Measurements from ENCODE around the gene SOD2. TPM values are rescaled to one million over a fixed set of nuclear protein-coding genes. Genes with fewer than 3 reads are reported as not detected.
"Not testable (repeated sequence)": the region's sequence is repeated elsewhere in the genome, so short reads cannot be mapped to it uniquely, and the experiment has no call there.

Gene SOD2
- total RNA-seq, 1 donor from 2014 or later: 41.3 TPM

GRCh38 chr6:159716247-159717096 lies 23.4 kb upstream of the SOD2 start:
- H3K9me3 Mint-ChIP-seq (ENCODE audit: unreplicated experiment): no peaks in the 10 kb centered on the region
- no peak for DNase-seq (ENCODE audit: low spot score)

GRCh38 chr6:159715605-159716004 lies 22.6 kb upstream of the SOD2 start:
- no peaks in the 10 kb centered on the region for H3K9me3 Mint-ChIP-seq (ENCODE audit: unreplicated experiment)
- H3K4me1 Mint-ChIP-seq (ENCODE audit: unreplicated experiment): peaks cover 7% of the 10 kb centered on the region
- peaks cover 2% of the 10 kb centered on the region for H3K27me3 Mint-ChIP-seq (ENCODE audit: unreplicated experiment)
- no peak for TF ChIP-seq CTCF (IDR thresholded peaks at IDR 0.05; ENCODE audit: unreplicated experiment)
- H3K27ac Mint-ChIP-seq (ENCODE audit: unreplicated experiment): no peak overlapping the region
- H3K36me3 Mint-ChIP-seq (ENCODE audit: low read depth, unreplicated experiment): no peaks in the 10 kb centered on the region
- H3K4me3 Mint-ChIP-seq (ENCODE audit: unreplicated experiment): no peak overlapping the region
- no peak for DNase-seq (ENCODE audit: low spot score)

More at GRCh38 chr6:159716247-159717096, 23.4 kb upstream of the SOD2 start:
- H3K27me3 Mint-ChIP-seq (ENCODE audit: unreplicated experiment): peaks cover 2% of the 10 kb centered on the region
- H3K36me3 Mint-ChIP-seq (ENCODE audit: low read depth, unreplicated experiment): no peaks in the 10 kb centered on the region
- H3K4me3 Mint-ChIP-seq (ENCODE audit: unreplicated experiment): no peak overlapping the region
- peaks cover 7% of the 10 kb centered on the region for H3K4me1 Mint-ChIP-seq (ENCODE audit: unreplicated experiment)
- TF ChIP-seq CTCF (IDR thresholded peaks at IDR 0.05; ENCODE audit: unreplicated experiment): no peak
- no peak overlapping the region for H3K27ac Mint-ChIP-seq (ENCODE audit: unreplicated experiment)

GRCh38 chr6:159715166-159715565 lies 22.1 kb upstream of the SOD2 start:
- no peaks in the 10 kb centered on the region for H3K9me3 Mint-ChIP-seq (ENCODE audit: unreplicated experiment)
- H3K4me1 Mint-ChIP-seq (ENCODE audit: unreplicated experiment): peaks cover 7% of the 10 kb centered on the region

GRCh38 chr6:159714404-159714803 lies 21.4 kb upstream of the SOD2 start:
- Mint-ChIP-seq H3K9me3 (ENCODE audit: unreplicated experiment) (no peaks in the 10 kb centered on the region), H3K4me3 (ENCODE audit: unreplicated experiment) (no peak overlapping the region), H3K4me1 (ENCODE audit: unreplicated experiment) (peaks cover 7% of the 10 kb centered on the region), H3K36me3 (ENCODE audit: low read depth, unreplicated experiment) (no peaks in the 10 kb centered on the region), H3K27ac (ENCODE audit: unreplicated experiment) (no peak overlapping the region), H3K27me3 (ENCODE audit: unreplicated experiment) (peaks cover 2% of the 10 kb centered on the region)
- no peak for TF ChIP-seq CTCF (IDR thresholded peaks at IDR 0.05; ENCODE audit: unreplicated experiment)
- no peak for DNase-seq (ENCODE audit: low spot score)

More at GRCh38 chr6:159715166-159715565, 22.1 kb upstream of the SOD2 start:
- no peak overlapping the region for H3K4me3 Mint-ChIP-seq (ENCODE audit: unreplicated experiment)
- no peak for DNase-seq (ENCODE audit: low spot score)
- H3K27me3 Mint-ChIP-seq (ENCODE audit: unreplicated experiment): peaks cover 2% of the 10 kb centered on the region
- TF ChIP-seq CTCF (IDR thresholded peaks at IDR 0.05; ENCODE audit: unreplicated experiment): no peak
- no peak overlapping the region for H3K27ac Mint-ChIP-seq (ENCODE audit: unreplicated experiment)
- no peaks in the 10 kb centered on the region for H3K36me3 Mint-ChIP-seq (ENCODE audit: low read depth, unreplicated experiment)

GRCh38 chr6:159713984-159714383 lies 20.9 kb upstream of the SOD2 start:
- peaks cover 7% of the 10 kb centered on the region for H3K4me1 Mint-ChIP-seq (ENCODE audit: unreplicated experiment)
- TF ChIP-seq CTCF (IDR thresholded peaks at IDR 0.05; ENCODE audit: unreplicated experiment): no peak
- peaks cover 2% of the 10 kb centered on the region for H3K27me3 Mint-ChIP-seq (ENCODE audit: unreplicated experiment)
- no peak for DNase-seq (ENCODE audit: low spot score)
- no peak overlapping the region for H3K27ac Mint-ChIP-seq (ENCODE audit: unreplicated experiment)
- H3K36me3 Mint-ChIP-seq (ENCODE audit: low read depth, unreplicated experiment): no peaks in the 10 kb centered on the region
- no peaks in the 10 kb centered on the region for H3K9me3 Mint-ChIP-seq (ENCODE audit: unreplicated experiment)
- no peak overlapping the region for H3K4me3 Mint-ChIP-seq (ENCODE audit: unreplicated experiment)

- not testable (repeated sequence) for H3K36me3 Mint-ChIP-seq (ENCODE audit: low read depth, unreplicated experiment); H3K4me1 Mint-ChIP-seq (ENCODE audit: unreplicated experiment); H3K27ac Mint-ChIP-seq (ENCODE audit: unreplicated experiment); H3K4me3 Mint-ChIP-seq (ENCODE audit: unreplicated experiment); DNase-seq (ENCODE audit: low spot score); H3K27me3 Mint-ChIP-seq (ENCODE audit: unreplicated experiment); H3K9me3 Mint-ChIP-seq (ENCODE audit: unreplicated experiment)
These were observed 19.3 kb upstream of the SOD2 start for GRCh38 chr6:159712389-159712788.

GRCh38 chr6:159710603-159711002 lies 17.6 kb upstream of the SOD2 start:
- not testable (repeated sequence) for H3K27me3 Mint-ChIP-seq (ENCODE audit: unreplicated experiment)

More at GRCh38 chr6:159710603-159711002, 17.6 kb upstream of the SOD2 start:
- not testable (repeated sequence) for H3K27ac Mint-ChIP-seq (ENCODE audit: unreplicated experiment); H3K4me1 Mint-ChIP-seq (ENCODE audit: unreplicated experiment); H3K9me3 Mint-ChIP-seq (ENCODE audit: unreplicated experiment); H3K4me3 Mint-ChIP-seq (ENCODE audit: unreplicated experiment); DNase-seq (ENCODE audit: low spot score); H3K36me3 Mint-ChIP-seq (ENCODE audit: low read depth, unreplicated experiment)

Measured in endothelial cell (in vitro differentiated cells).